Activated naive CD4-positive, alpha-beta T cell treated with anti-CD3 and anti-CD28 coated beads, Interleukin-2, amount 50 U/mL, for 72 hours (primary cell): Measurements from ENCODE around the gene GRID1. TPM values are rescaled to one million over a fixed set of nuclear protein-coding genes. Genes with fewer than 3 reads are reported as not detected.
A peak's percentile ranks its signal among the peaks of the same experiment; 100 is the strongest.
"Not testable (repeated sequence)": the region's sequence is repeated elsewhere in the genome, so short reads cannot be mapped to it uniquely, and the experiment has no call there.

Experiments used
- ATAC-seq, 2 donors: fragments of 150-1000 bp; cut with Tn5 transposase; 2 replicates each; pipeline ENCODE4 v1.10.0; 2021; ENCODE audit warnings: mild to moderate bottlenecking in 2 of 2, moderate library complexity in 2 of 2
- DNase-seq, 2 donors: peaks; one replicate each; pipeline ENCODE4 v3.0.0; 2021 to 2022; ENCODE audit warnings: low spot score in 2 of 2
- H3K27ac Mint-ChIP-seq, 2 donors: one replicate each; pipeline ENCODE4 v1.8.0; 2022; ENCODE audit warnings: mild to moderate bottlenecking in 2 of 2, mixed read lengths in 2 of 2
- H3K36me3 Mint-ChIP-seq, 2 donors: one replicate each; pipeline ENCODE4 v1.8.0; 2022; ENCODE audit warnings: mixed read lengths in 2 of 2
- H3K9me3 Mint-ChIP-seq, 2 donors: one replicate each; pipeline ENCODE4 v1.8.0; 2022; ENCODE audit warnings: mixed read lengths in 2 of 2
- total RNA-seq, 2 donors: library from RNA; stranded (reverse); gene quantifications; one replicate each; pipeline ENCODE4 v1.2.3, GENCODE V29; 2022

The GRID1 gene
- total RNA-seq, 2 donors from 2014 or later = not detected

DNA sequence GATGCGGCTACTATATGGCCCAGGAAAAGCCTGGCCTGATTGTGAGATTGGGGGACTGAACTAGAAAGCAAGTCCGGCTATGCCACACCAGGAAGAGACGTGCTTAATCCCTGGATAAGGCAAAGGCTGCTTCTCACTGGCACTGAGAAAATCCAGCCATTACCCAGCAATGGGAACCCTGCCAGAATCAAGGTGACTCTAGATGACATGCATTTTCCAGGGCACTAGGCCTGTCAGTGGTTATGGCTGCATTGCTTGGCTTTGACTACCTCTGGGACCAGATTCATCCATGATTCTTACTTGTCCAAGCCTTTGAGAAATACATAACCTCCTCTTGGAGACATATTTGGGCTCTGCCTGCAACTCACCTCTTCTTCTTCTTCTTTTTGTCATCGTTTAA lies 317.2 kb downstream of the GRID1 start:
- ATAC-seq (no peak), DNase-seq (no peak)
- no peak overlapping the region for H3K27ac Mint-ChIP-seq
- no peaks in the 10 kb centered on the region for H3K9me3 Mint-ChIP-seq
- no peaks in the 10 kb centered on the region for H3K36me3 Mint-ChIP-seq

DNA sequence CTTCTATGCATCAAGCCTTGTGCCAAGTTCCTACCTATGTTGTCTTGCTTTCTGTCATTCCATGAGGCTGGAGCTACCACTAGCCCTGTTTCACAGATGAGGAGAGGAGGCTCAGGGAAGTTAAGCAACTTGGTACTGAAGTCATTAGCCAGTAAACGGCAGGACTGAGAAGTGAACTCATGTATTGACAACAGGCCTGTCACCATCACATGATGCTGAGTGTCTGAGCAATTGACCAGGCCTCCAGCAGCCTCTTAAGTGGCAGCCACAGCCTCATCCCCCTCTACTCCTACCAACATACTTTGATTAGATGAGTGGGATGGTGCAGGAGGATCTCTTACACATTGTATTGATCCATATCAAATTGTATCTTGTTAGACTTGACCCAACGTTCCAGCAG lies 317.6 kb downstream of the GRID1 start:
- H3K36me3 Mint-ChIP-seq = no peaks in the 10 kb centered on the region
- H3K9me3 Mint-ChIP-seq = no peaks in the 10 kb centered on the region
- no peak for DNase-seq
- no peak for ATAC-seq
- H3K27ac Mint-ChIP-seq = no peak overlapping the region

DNA sequence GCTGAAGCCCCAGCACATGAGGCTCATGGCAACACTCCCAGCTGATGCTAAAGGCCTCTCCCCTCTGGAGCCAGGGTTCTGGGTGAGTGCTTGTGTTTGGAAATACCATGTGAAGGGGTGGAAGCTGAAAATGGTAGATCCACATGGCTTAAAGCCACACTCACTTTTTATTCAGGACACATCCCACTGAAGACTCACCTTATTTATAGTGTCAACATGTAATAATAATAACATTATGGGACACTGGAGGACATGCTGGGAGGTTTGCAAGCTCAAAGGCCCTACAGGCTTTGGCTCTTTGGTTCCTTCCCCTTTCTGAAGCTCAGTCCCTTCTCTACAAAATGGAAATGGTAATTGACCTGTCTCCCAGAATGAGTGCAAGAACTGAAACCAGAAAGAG lies 318.0 kb downstream of the GRID1 start:
- ATAC-seq (no peak), DNase-seq (no peak)
- Mint-ChIP-seq H3K9me3 (no peaks in the 10 kb centered on the region), H3K36me3 (no peaks in the 10 kb centered on the region), H3K27ac (no peak overlapping the region)

DNA sequence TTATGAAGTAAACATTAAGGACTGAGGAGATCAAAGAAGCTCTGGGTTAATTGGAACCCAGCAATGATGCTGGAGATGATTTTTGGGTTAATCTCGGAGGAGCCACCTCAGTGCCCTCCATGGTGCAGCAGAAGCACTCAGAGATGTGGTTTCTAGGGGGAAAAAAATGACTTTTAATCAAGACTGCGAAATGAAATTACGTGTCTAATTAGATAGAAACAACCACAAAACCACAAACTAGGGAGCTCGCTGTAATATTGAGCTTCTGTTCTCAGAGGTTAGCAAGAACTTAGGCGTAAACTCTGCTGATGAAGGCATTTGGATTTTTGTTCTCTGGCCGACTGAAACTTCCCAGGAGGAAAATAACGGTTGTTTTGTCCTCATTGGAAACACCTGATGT lies 319.0 kb downstream of the GRID1 start:
- ATAC-seq = peak; percentile 76 to 85
- Mint-ChIP-seq H3K27ac (no peak overlapping the region), H3K36me3 (no peaks in the 10 kb centered on the region), H3K9me3 (no peaks in the 10 kb centered on the region)
- peak in 1 of 2 donors; percentile 28 for DNase-seq

DNA sequence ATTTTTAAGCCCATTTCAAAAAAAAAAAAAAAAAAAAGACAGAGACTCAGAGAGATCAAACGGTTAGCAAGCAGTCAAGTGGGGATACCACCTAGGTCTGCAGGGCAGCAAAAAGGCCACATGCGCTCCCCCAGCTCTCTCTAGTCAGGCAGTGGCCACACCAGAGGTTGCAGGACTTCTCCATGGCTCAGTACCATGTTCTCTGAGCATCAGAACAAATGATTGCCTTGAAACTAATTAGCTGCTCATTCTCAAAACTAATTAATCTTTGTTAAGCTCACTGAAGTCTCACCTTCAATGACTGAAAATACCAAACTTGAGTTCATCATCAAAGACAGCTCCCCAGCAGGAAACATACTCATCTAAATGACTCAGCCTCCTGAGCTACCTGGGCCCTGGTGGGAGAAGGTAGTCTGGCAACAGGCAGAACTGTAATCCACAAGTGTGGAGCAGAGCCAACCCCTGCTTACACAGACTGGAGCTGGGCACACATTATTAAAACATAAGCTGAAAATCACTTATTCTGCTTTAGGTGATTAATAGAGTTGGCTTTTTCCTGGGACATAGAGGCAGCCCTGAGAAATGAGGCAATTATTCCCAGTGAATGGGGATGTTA lies 319.6 kb downstream of the GRID1 start:
- ATAC-seq (peak; percentile 86 to 89), DNase-seq (peak in 1 of 2 donors; percentile 26)
- no peaks in the 10 kb centered on the region for H3K36me3 Mint-ChIP-seq
- H3K9me3 Mint-ChIP-seq = no peaks in the 10 kb centered on the region
- H3K27ac Mint-ChIP-seq = no peak overlapping the region

DNA sequence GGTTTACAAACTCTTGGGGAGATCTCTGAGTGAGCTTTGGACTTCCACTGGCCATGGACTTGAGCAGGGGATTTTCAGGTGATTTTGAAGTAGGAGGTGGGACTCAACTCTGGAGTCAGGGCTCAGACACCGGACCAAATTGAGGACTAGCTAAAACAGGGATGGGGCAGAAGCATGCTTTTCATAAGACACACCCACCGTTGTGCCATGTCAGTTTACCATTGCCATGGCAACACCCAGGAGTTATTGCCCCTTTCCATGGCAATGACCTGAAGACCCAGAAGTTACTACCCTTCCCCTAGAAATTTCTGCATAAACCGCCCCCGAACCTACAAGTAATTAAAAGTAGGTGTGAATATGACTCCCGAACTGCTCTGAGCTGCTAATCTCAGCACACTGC lies 320.7 kb downstream of the GRID1 start:
- Mint-ChIP-seq H3K36me3 (no peaks in the 10 kb centered on the region), H3K27ac (no peak overlapping the region), H3K9me3 (no peaks in the 10 kb centered on the region)
- DNase-seq (no peak), ATAC-seq (no peak)

DNA sequence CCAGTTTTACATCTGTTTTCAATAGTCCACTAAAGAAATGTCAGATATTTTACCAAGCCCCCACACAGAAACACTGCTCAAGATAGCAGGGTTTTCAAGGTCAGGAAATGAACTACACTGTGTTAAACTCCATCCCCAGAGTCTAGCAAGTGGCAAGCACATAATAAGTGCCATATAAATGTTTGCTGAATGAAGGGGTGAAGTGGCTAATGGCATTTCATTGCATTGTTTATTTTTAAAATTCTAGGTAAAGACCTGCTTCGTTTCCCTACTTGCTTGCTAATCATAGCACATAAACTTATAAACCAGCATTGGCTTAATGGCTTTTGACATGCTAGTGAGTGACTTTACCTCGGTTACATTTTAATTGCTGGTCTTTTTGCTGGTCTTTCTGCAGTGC lies 322.6 kb downstream of the GRID1 start:
- H3K36me3 Mint-ChIP-seq = no peaks in the 10 kb centered on the region

DNA sequence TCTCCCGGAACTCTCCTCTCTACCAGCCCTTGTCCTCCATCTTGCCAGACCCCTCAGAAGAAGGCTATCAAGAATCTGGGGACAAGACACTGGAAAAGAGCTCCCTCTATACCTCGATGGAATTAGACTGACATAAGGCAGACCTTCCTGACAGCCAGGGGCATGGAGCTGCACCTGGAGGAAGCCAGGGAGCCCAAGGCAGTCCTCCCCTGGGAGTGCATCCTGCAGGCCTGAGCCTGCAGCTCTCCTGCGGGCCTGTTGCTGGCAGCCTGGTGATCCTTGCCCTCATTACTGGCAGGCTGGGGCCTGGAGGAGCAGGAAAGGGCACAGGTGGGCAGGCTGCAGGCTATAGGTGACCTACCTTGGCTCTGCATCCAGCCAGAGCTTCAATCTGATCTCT lies 323.4 kb downstream of the GRID1 start:
- ATAC-seq = no peak
- Mint-ChIP-seq H3K27ac (no peak overlapping the region), H3K9me3 (no peaks in the 10 kb centered on the region), H3K36me3 (no peaks in the 10 kb centered on the region)
- DNase-seq = no peak

More for the DNA sequence above, 322.6 kb downstream of the GRID1 start:
- H3K9me3 Mint-ChIP-seq = no peaks in the 10 kb centered on the region
- H3K27ac Mint-ChIP-seq = no peak overlapping the region
- DNase-seq = no peak
- no peak for ATAC-seq

DNA sequence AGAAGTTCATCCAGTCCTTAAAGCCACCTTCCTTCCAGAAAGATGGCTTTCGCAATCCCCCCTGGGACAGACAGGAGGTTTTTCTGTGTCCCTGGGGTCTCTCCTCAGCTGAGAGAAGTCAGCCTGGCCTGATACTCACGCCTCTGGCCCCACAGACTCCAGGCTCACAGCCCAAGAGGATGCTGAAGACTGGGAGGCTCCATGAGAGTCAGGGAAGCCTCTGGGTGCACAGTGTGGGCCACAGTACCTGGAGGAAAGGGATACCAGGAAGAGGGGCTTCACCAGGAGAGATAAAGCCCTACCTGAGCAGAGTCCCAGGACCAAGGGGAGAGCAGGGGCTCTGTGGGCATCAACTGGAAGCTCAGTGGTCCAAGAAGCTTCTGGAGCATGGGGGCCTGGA lies 324.4 kb downstream of the GRID1 start:
- Mint-ChIP-seq H3K27ac (no peak overlapping the region), H3K36me3 (no peaks in the 10 kb centered on the region), H3K9me3 (no peaks in the 10 kb centered on the region)
- DNase-seq (no peak), ATAC-seq (no peak)

DNA sequence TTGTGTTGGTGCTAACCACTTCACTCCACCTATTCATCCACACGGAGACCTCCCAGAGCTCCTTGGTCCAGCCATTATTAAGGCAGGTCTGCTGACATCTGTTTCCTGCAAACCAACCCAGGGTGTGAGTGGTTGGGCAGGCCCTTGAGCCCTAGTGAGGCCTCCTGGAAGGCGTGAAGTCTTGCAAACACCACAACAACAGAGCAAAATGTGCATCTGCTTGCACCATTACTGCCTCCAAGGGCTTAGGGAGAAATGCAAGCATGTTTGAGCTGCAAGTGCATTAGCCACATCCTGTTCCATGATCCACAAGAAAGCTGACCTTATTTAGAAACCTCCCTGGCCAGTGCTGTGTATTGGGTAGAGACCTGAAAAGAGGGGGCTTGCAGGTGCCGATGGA lies 325.5 kb downstream of the GRID1 start:
- H3K9me3 Mint-ChIP-seq = no peaks in the 10 kb centered on the region
- no peak overlapping the region for H3K27ac Mint-ChIP-seq
- ATAC-seq (no peak), DNase-seq (no peak)
- H3K36me3 Mint-ChIP-seq = no peaks in the 10 kb centered on the region

DNA sequence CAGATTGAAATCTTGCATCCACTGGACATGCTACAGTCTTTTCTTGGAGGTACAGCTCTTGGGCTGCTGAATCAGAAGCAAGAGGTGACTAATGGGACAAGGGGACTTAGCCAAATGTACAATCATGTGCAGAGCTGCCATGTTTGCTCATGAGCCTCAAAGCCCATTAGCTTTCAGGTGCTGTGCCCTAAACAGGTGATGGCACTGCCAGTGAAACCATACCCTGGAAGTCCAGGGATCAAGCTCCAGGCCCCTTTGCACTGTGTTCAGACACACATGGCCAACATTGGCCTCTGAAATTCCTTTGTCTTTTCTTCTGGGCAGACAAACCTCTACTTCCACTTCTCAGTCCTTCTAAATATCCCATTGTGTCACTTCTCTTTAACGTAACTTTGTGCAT lies 328.2 kb downstream of the GRID1 start:
- ATAC-seq = no peak
- no peaks in the 10 kb centered on the region for H3K9me3 Mint-ChIP-seq
- DNase-seq = no peak
- no peaks in the 10 kb centered on the region for H3K36me3 Mint-ChIP-seq
- H3K27ac Mint-ChIP-seq = no peak overlapping the region

DNA sequence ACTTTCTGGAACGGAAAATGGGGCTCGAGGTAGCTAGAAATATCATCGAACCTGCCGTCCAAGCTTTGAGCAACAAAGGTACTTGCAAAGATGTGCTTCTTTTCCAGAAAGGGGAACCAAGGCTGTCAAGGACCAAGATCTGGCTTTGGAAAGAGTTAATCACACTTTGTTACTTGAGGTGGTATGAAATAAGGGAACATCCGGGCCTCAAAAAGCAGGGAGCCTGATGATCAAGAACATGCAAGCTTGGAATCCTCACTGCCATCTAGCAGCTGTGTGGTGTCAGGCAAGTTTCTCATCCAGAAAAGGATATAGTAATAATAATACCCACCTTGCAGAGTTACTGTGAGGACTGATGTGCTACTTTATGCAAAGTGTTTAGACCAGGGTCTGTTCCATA lies 329.5 kb downstream of the GRID1 start:
- H3K9me3 Mint-ChIP-seq = no peaks in the 10 kb centered on the region
- no peaks in the 10 kb centered on the region for H3K36me3 Mint-ChIP-seq
- no peak overlapping the region for H3K27ac Mint-ChIP-seq

DNA sequence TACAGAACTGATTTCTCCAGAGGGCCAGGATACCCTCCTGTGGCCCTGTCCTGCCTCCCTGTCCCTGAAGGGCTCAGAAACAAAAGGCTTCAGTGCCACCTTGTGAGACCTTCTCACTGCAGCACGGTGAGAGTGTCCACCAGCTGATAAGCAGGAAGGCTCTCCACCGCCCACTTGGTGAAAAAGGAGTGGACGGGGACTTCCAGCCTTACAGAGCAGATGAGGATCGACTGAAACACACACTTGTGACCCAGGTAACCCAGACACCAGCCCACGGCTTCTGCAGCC lies 330.1 kb downstream of the GRID1 start:
- Mint-ChIP-seq H3K27ac (no peak overlapping the region), H3K36me3 (no peaks in the 10 kb centered on the region), H3K9me3 (no peaks in the 10 kb centered on the region)
- DNase-seq (no peak), ATAC-seq (no peak)

More for the DNA sequence above, 329.5 kb downstream of the GRID1 start:
- ATAC-seq (no peak), DNase-seq (no peak)

DNA sequence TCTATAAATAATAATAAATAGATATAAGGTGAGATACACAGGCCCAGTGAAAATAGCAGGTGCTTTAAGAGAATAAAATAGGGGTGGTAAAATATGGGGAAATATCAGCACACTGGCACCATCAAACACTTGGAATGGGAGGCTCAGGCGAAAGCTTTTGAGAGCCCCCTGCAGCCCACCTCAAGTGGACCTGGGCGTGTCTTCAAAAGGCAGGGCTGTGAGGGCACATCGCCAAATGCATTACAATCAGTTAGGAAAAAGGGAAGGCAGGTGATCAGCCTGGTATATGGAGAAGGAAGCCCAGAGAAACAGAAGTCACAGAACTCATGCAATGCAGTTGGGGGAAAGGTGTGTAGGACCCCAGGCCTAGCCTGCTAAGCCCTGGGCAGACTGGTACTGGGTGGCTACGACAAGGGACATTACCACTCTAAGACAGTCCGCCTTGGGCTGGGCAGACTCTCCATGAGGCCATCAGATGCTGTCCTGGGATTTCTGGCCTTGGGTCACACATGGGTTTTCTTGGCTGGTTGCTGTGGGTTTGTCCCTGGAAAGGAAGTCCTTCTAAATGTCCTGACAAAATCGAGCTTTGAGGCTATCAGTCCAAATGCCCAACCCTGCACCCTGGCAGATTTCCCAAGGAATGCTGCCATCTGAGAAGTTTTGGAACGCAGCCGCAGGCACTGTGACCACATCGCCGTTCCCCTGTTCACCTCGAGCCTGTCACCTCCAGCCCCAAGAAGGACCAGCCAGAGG lies 330.6 kb downstream of the GRID1 start:
- DNase-seq (no peak), ATAC-seq (no peak)
- no peaks in the 10 kb centered on the region for H3K36me3 Mint-ChIP-seq
- H3K27ac Mint-ChIP-seq = no peak overlapping the region
- no peaks in the 10 kb centered on the region for H3K9me3 Mint-ChIP-seq

DNA sequence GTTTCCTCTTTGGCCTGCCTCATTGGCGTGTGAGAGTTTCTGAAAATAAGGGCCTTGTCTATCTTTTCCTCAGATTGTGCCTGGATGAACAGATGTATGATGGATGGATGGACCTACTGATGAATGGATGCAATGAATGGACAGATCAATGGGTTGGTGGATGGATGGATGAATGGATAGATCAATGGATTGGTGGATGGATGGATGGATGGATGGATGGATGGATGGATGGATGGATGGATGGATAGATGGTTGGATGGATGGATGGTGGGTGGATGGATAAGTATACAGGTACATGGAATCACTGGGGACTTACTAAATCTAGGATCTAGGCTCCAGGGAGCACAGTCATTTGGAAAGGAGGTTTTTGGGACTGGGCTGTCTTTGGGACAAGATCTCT lies 331.9 kb downstream of the GRID1 start:
- Mint-ChIP-seq H3K27ac (no peak overlapping the region), H3K36me3 (no peaks in the 10 kb centered on the region), H3K9me3 (no peaks in the 10 kb centered on the region)
- no peak for DNase-seq
- ATAC-seq = no peak

DNA sequence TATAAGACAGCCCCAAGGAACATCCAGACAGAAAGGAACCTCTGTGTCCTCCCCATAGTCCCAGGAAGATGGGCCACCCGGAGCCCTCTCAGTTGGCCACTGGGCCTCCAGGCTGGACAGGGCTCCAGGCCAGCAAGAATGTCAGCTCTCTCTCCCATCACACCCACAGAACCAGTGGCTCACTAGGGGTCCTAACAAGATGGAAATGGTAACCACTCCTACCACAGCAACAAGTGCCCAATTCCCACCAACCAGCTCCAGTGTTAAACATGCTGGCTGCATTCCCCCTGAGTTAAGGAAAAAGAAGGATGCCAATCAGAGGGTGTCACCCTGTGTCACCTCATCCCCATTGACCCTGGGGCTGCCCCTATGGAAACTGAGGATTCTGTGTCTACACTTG lies 333.0 kb downstream of the GRID1 start:
- ATAC-seq (no peak), DNase-seq (no peak)
- Mint-ChIP-seq H3K36me3 (no peaks in the 10 kb centered on the region), H3K27ac (no peak overlapping the region), H3K9me3 (no peaks in the 10 kb centered on the region)

DNA sequence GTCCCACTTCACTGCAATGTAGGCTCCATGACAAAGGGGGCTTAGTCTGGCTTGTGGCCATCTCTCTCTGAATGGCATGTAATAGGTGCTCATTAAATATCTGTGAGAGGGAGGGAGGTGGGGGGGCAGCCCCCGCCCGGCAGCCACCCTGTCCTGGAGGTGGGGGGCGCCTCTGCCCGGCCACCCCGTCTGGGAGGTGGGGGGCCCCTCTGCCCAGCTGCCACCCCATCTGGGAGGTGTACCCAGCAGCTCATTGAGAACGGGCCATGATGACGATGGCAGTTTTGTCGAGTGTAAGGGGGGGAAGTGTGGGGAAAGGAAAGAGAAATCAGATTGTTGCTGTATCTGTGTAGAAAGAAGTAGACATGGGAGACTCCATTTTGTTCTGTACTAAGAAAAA lies 334.5 kb downstream of the GRID1 start:
- not testable (repeated sequence) for H3K9me3 Mint-ChIP-seq, DNase-seq, H3K36me3 Mint-ChIP-seq, ATAC-seq, H3K27ac Mint-ChIP-seq

DNA sequence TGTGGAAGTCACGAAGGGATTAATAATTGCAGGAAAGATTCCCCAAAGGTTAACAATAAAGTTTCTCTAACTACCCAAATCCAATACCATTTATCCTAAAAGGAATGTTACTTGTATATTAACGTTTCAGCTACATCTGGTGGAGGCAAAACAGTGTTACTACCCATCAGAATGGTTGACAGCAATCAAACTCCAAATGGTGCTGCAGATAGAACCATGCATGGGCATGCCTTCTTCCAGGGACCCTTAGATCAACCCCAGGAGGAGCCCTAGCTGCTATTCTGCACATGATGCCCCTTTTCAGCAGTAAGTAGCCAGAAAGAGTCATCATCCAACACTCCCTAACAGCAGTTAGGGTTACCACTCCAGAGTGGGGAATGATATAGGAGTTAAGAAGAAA lies 336.3 kb downstream of the GRID1 start:
- DNase-seq (no peak), ATAC-seq (no peak)
- Mint-ChIP-seq H3K9me3 (no peaks in the 10 kb centered on the region), H3K36me3 (no peaks in the 10 kb centered on the region), H3K27ac (no peak overlapping the region)
